Measurements from ENCODE around the gene GPR34.
"Not testable (repeated sequence)": the region's sequence is repeated elsewhere in the genome, so short reads cannot be mapped to it uniquely, and the experiment has no call there.

The GPR34 gene, protein sequence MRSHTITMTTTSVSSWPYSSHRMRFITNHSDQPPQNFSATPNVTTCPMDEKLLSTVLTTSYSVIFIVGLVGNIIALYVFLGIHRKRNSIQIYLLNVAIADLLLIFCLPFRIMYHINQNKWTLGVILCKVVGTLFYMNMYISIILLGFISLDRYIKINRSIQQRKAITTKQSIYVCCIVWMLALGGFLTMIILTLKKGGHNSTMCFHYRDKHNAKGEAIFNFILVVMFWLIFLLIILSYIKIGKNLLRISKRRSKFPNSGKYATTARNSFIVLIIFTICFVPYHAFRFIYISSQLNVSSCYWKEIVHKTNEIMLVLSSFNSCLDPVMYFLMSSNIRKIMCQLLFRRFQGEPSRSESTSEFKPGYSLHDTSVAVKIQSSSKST

DNA sequence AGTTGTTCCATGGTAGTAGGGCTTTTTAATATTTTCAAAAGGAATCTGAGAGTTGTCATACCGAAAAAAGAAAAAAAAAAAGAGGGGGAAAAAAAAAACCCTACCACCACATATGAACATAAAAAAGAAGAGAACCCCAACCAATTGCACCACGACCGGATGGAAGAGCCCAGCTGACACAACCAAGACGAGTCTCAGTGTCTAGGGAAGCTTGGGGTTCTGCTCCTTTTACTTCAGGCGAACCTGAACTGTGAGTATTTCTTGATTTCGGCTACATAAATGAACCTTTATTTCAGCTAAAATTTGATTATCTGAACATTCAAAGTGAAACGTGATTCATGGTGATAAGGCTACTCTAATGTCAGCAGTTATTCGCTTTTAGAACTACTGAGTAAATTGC lies at the start of gene GPR34:
GPR34 (plus strand) TSS at position 139 of the 400 bp plus-strand sequence. CDS start 6,661 bp downstream, outside the sequence.
- Histone ChIP-seq H3K9me3 (ENCODE audit: control insufficient read depth, low read length) (no peaks in the 10 kb centered on the region), H3K9ac (ENCODE audit: low read length) (no peak within 1 kb of the TSS), H3K36me3 (ENCODE audit: control insufficient read depth, insufficient read depth, low read length, severe bottlenecking) (no peaks in the 10 kb centered on the region), H3K4me1 (ENCODE audit: control insufficient read depth, insufficient read depth, low read length) (peaks cover 13% of the 10 kb centered on the region), H3K27me3 (replicated peaks; ENCODE audit: control insufficient read depth, insufficient read depth, low read length) (peaks cover 7% of the 10 kb centered on the region), H3K4me3 (ENCODE audit: low read length) (no peak within 1 kb of the TSS)
- DNase-seq (ENCODE audit: low read depth) = no peak

DNA sequence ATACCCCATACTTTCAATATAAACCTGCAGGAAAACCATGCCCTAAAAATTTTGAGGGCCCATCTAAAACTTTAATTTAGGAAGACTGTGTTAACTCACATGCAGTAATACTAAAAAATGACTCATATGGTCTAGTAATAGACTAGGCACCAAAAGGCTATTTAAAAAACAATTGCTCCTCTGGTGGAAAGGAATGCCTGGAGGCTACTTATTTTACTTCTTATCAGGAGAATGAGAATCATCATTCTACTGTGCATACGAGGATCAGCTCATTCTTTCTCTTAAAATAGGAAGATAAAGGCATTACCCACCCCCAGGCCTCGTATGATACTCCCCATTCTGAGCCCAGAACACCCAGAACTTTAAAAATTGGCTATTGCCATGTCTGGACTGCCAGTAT lies 42.6 kb upstream of the GPR34 start:
- not testable (repeated sequence) for H3K9ac ChIP-seq (ENCODE audit: low read length); H3K4me3 ChIP-seq (ENCODE audit: low read length); DNase-seq (ENCODE audit: low read depth); H3K36me3 ChIP-seq (ENCODE audit: control insufficient read depth, insufficient read depth, low read length, severe bottlenecking); H3K9me3 ChIP-seq (ENCODE audit: control insufficient read depth, low read length); H3K4me1 ChIP-seq (ENCODE audit: control insufficient read depth, insufficient read depth, low read length); H3K27me3 ChIP-seq (replicated peaks; ENCODE audit: control insufficient read depth, insufficient read depth, low read length)

DNA sequence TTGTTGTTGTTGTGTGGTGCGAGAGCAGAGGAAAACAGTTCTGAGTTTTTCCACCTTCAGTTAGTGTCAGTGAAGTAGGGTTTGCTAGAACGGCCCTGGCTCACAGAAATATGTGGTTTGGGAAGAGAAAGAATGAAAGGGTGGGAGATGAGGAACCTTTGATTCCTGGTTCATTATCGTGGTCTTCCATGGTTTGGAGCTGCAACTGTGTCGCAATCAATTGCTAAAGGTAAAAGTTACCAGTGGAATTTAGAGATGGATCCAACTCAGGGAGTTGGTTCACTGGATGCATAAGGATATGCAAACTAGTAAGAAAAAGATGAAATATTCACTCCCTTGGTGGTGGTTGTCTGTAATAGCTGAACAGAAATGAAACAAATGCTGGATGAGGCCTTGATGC lies 35.6 kb upstream of the GPR34 start:
- H3K4me3 ChIP-seq (ENCODE audit: low read length) = no peak overlapping the region
- no peak for DNase-seq (ENCODE audit: low read depth)
- H3K4me1 ChIP-seq (ENCODE audit: control insufficient read depth, insufficient read depth, low read length) = no peaks in the 10 kb centered on the region
- H3K9ac ChIP-seq (ENCODE audit: low read length) = no peak overlapping the region
- no peaks in the 10 kb centered on the region for H3K27me3 ChIP-seq (replicated peaks; ENCODE audit: control insufficient read depth, insufficient read depth, low read length)
- peaks cover 12% of the 10 kb centered on the region for H3K36me3 ChIP-seq (ENCODE audit: control insufficient read depth, insufficient read depth, low read length, severe bottlenecking)
- H3K9me3 ChIP-seq (ENCODE audit: control insufficient read depth, low read length) = no peaks in the 10 kb centered on the region

DNA sequence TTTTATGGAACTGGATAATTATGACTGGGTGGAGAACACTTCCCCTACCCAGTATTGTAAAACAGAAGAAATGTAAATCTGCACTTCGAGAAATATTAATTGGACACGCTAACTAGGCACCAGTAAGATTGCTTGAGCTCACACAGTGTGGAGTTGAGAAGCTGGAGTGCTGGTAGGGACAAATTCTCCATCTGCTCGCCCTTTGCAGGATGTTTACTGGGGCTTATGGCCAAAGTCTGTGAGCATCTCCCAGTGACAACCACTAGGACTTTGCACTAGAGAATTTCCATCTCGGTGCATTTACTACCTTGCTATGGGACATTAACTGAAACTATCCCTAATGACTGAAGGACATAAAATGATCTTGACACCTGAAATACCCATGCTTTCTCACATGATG lies 33.7 kb upstream of the GPR34 start:
- peaks cover 21% of the 10 kb centered on the region for H3K36me3 ChIP-seq (ENCODE audit: control insufficient read depth, insufficient read depth, low read length, severe bottlenecking)

DNA sequence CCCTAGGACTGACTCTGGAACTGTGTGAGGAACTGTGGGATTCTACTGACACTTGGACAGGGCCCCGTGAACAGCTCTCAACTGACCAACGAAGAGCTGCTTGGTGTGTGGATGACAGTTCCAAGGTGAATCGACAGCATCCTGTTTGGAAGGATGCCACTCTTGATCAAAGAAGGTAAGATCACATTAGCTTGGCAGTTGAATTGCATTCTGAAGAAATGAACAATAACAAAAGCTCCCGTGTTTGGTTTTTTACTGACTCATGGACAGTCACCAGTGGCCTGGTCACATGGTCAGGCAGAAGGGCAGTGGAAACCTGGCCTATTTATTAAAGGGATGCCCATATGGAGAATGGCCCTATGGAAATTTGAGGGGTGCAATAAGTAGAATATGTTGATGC lies 33.1 kb upstream of the GPR34 start:
- peaks cover 22% of the 10 kb centered on the region for H3K36me3 ChIP-seq (ENCODE audit: control insufficient read depth, insufficient read depth, low read length, severe bottlenecking)
- H3K9me3 ChIP-seq (ENCODE audit: control insufficient read depth, low read length) = no peaks in the 10 kb centered on the region
- H3K4me3 ChIP-seq (ENCODE audit: low read length) = no peak overlapping the region
- peak; percentile 2 for DNase-seq (ENCODE audit: low read depth)
- no peaks in the 10 kb centered on the region for H3K27me3 ChIP-seq (replicated peaks; ENCODE audit: control insufficient read depth, insufficient read depth, low read length)
- no peak overlapping the region for H3K9ac ChIP-seq (ENCODE audit: low read length)
- no peaks in the 10 kb centered on the region for H3K4me1 ChIP-seq (ENCODE audit: control insufficient read depth, insufficient read depth, low read length)

More for the DNA sequence above, 33.7 kb upstream of the GPR34 start:
- Histone ChIP-seq H3K4me3 (ENCODE audit: low read length) (no peak overlapping the region), H3K4me1 (ENCODE audit: control insufficient read depth, insufficient read depth, low read length) (no peaks in the 10 kb centered on the region), H3K9me3 (ENCODE audit: control insufficient read depth, low read length) (no peaks in the 10 kb centered on the region), H3K9ac (ENCODE audit: low read length) (no peak overlapping the region), H3K27me3 (replicated peaks; ENCODE audit: control insufficient read depth, insufficient read depth, low read length) (no peaks in the 10 kb centered on the region)
- no peak for DNase-seq (ENCODE audit: low read depth)

DNA sequence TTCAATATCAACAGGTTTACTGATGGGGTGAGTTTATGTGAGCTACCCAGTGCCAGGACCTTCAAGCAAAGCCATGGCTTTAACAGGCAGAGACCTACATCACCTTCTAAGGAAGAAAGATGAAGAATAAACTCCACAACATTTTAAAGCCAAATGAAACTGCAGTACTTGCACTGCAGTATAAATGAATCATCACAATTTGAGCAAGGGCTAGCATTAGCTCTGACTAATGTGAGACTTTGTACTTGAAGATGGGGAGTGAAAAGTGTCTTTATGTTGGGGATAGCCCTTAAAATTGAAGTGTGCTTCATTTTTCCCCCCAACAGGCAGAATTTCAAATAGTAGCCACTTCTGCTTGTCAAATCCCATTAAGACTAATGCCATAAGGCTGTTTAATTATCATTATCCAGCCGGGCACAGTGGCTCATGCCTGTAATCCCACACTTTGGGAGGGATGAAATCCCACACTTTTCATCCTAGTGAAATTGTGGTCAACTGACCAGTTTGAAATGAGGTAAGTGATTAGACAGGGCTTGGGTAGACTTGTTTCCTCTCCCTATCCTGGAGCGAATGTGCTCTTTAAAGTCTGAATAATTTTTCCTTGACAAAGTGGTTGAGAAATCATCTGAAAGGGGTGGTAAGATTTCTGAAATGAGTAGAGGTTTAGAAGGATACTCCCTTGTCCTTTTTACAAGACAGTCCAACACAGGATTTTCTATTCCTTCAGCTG lies 27.2 kb upstream of the GPR34 start:
- H3K36me3 ChIP-seq (ENCODE audit: control insufficient read depth, insufficient read depth, low read length, severe bottlenecking) = peaks cover 17% of the 10 kb centered on the region

DNA sequence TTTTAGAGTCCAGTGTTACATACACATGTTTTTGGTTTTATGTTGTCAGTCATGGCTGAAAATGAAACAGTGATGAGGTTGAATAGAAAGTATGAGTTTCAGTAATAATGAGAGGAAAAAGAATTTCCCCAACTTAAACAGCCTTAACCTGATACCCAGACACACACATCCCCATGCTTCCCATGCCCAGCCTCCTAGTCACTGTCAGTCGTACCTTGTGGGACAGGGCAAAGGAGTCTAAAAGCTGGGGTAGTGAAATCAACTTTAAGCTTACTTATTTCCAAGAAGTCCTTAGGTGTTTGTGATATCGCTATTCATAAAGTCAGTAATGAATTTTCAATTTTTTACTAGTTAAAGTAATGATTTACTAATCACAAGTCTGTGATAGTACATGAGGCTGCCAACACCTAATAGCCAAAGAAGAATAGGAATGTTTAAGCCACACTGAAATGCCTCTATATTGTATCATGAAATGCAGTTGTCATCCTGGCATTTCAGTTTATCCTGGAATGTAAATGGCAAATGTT lies 24.3 kb upstream of the GPR34 start:
- Histone ChIP-seq H3K9me3 (ENCODE audit: control insufficient read depth, low read length) (no peaks in the 10 kb centered on the region), H3K4me3 (ENCODE audit: low read length) (no peak overlapping the region), H3K4me1 (ENCODE audit: control insufficient read depth, insufficient read depth, low read length) (peaks cover 13% of the 10 kb centered on the region), H3K36me3 (ENCODE audit: control insufficient read depth, insufficient read depth, low read length, severe bottlenecking) (peaks cover 4% of the 10 kb centered on the region), H3K9ac (ENCODE audit: low read length) (no peak overlapping the region), H3K27me3 (replicated peaks; ENCODE audit: control insufficient read depth, insufficient read depth, low read length) (peaks cover 6% of the 10 kb centered on the region)
- peak; percentile 42 for DNase-seq (ENCODE audit: low read depth)

More for the DNA sequence above, 27.2 kb upstream of the GPR34 start:
- no peaks in the 10 kb centered on the region for H3K27me3 ChIP-seq (replicated peaks; ENCODE audit: control insufficient read depth, insufficient read depth, low read length)
- no peak overlapping the region for H3K9ac ChIP-seq (ENCODE audit: low read length)
- H3K4me1 ChIP-seq (ENCODE audit: control insufficient read depth, insufficient read depth, low read length) = peaks cover 11% of the 10 kb centered on the region
- no peak overlapping the region for H3K4me3 ChIP-seq (ENCODE audit: low read length)
- no peaks in the 10 kb centered on the region for H3K9me3 ChIP-seq (ENCODE audit: control insufficient read depth, low read length)
- peak; percentile 40 for DNase-seq (ENCODE audit: low read depth)

DNA sequence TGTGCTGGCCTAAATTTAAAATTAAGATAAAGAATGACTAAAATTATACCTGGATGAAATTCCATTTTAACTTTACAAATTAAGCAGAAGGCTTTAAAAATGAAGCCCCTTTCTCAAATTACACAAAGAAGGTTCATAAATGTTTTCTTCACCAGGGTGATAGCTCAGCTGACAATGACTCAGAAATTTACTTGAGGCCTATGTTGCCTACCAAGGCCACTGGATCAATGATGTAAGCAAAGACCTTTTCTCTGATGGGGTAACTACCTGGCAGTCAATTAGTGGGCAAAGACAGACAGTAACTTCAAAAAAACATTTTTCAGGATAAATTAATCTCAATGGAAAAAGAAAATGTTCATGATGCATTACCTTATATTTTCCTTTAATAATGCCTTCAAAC lies 23.9 kb upstream of the GPR34 start:
- DNase-seq (ENCODE audit: low read depth) = peak; percentile 17
- no peak overlapping the region for H3K9ac ChIP-seq (ENCODE audit: low read length)
- no peak overlapping the region for H3K4me3 ChIP-seq (ENCODE audit: low read length)
- peaks cover 13% of the 10 kb centered on the region for H3K4me1 ChIP-seq (ENCODE audit: control insufficient read depth, insufficient read depth, low read length)
- no peaks in the 10 kb centered on the region for H3K9me3 ChIP-seq (ENCODE audit: control insufficient read depth, low read length)
- peaks cover 3% of the 10 kb centered on the region for H3K36me3 ChIP-seq (ENCODE audit: control insufficient read depth, insufficient read depth, low read length, severe bottlenecking)
- peaks cover 6% of the 10 kb centered on the region for H3K27me3 ChIP-seq (replicated peaks; ENCODE audit: control insufficient read depth, insufficient read depth, low read length)

DNA sequence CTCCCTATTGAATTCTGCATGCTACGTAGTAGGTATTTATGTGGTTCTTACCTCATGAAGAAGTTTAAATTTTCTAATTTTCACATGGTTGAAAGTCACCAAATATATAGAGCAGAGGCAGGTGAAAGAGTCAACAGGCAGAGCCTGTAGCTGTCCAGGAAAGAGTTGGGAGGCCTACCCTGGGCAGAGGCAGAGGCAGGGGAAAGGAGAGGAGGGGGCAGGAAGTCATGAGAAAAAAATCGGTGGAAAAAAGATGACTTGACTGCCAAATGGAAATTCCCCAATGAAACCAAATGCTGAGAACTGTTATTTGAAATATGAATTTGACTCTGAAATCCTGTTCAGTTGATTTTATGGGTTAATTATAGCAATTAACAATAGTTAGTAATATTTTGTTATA lies 23.1 kb upstream of the GPR34 start:
- no peak for DNase-seq (ENCODE audit: low read depth)
- Histone ChIP-seq H3K27me3 (replicated peaks; ENCODE audit: control insufficient read depth, insufficient read depth, low read length) (peaks cover 6% of the 10 kb centered on the region), H3K4me3 (ENCODE audit: low read length) (no peak overlapping the region), H3K9me3 (ENCODE audit: control insufficient read depth, low read length) (no peaks in the 10 kb centered on the region), H3K4me1 (ENCODE audit: control insufficient read depth, insufficient read depth, low read length) (peaks cover 13% of the 10 kb centered on the region), H3K9ac (ENCODE audit: low read length) (no peak overlapping the region), H3K36me3 (ENCODE audit: control insufficient read depth, insufficient read depth, low read length, severe bottlenecking) (no peaks in the 10 kb centered on the region)

DNA sequence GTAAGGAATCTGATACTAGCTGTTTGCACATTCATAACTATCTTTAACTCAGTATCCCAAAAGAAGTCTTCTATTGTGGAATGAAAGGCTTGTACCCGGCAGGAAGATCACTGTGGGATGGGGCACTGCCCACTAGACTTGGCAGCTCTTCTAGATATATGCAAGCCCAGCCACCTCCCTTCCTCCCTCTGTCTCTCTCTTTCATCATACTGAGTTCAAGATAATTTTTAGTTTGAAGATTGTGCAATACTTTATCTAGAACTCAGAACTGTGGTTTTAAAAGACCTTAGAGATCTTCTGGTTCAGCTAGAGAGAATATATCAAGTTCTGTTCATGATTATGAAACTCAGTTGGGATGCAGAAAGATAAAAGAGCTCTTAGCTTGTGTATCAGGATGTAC lies 22.5 kb upstream of the GPR34 start:
- no peak overlapping the region for H3K4me3 ChIP-seq (ENCODE audit: low read length)
- H3K27me3 ChIP-seq (replicated peaks; ENCODE audit: control insufficient read depth, insufficient read depth, low read length) = peaks cover 6% of the 10 kb centered on the region
- H3K4me1 ChIP-seq (ENCODE audit: control insufficient read depth, insufficient read depth, low read length) = peaks cover 11% of the 10 kb centered on the region
- no peak overlapping the region for H3K9ac ChIP-seq (ENCODE audit: low read length)
- H3K36me3 ChIP-seq (ENCODE audit: control insufficient read depth, insufficient read depth, low read length, severe bottlenecking) = no peaks in the 10 kb centered on the region
- H3K9me3 ChIP-seq (ENCODE audit: control insufficient read depth, low read length) = no peaks in the 10 kb centered on the region
- peak; percentile 72 for DNase-seq (ENCODE audit: low read depth)

DNA sequence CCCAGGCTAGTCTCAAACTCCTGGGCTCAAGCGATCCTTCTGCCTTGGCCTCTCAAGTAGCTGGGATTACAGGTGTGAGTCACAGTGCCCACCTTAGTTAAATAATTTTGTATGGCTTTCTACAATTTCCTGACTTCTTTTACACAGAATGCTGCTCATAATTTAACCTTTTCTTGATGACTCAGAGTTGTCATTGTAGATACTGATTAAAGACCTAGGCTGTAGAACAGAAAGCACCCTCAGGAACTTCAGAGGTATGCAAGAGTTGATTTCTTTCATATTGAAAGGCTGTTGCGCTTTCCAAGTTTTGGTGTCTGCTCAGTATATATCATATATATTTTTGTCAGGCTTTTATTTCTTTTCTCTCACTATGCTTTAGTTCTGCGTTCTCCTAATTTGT lies 21.1 kb upstream of the GPR34 start:
- Histone ChIP-seq H3K4me1 (ENCODE audit: control insufficient read depth, insufficient read depth, low read length) (peaks cover 10% of the 10 kb centered on the region), H3K9ac (ENCODE audit: low read length) (no peak overlapping the region), H3K27me3 (replicated peaks; ENCODE audit: control insufficient read depth, insufficient read depth, low read length) (peaks cover 11% of the 10 kb centered on the region), H3K9me3 (ENCODE audit: control insufficient read depth, low read length) (no peaks in the 10 kb centered on the region), H3K4me3 (ENCODE audit: low read length) (no peak overlapping the region), H3K36me3 (ENCODE audit: control insufficient read depth, insufficient read depth, low read length, severe bottlenecking) (no peaks in the 10 kb centered on the region)
- DNase-seq (ENCODE audit: low read depth) = no peak
